IMR-90 (cell line): ENCODE measurements around the gene SLC46A3. TPM values are rescaled to one million over a fixed set of nuclear protein-coding genes. Genes with fewer than 3 reads are reported as not detected.
A peak's percentile ranks its signal among the peaks of the same experiment; 100 is the strongest.

Experiments
- ATAC-seq: fragments of 200-7000 bp; cut with Tn5 transposase; 2 replicates; pipeline ENCODE4 v1.9.1; 2020; ENCODE audit warnings: low read depth, mild to moderate bottlenecking, moderate library complexity
- BruUV-seq: library from RNA; stranded (reverse); fragments of 400-500 nt; replicated peaks from 2 replicates; lab custom pipeline; 2021; lab: Mats Ljungman, UMichigan
- CTCF ChIA-PET: fragments of 300-600 bp; formaldehyde crosslinking; extraction: SDS; loops from one replicate; lab custom pipeline; 2021; ENCODE audit warnings: antibody characterized with exemption; lab: Yijun Ruan, JAX
- POLR2A ChIA-PET: fragments of 300-600 bp; sonication (Branson Sonifier 250); formaldehyde crosslinking; loops from one replicate; lab custom pipeline; 2022; ENCODE audit warnings: antibody characterized with exemption; ENCODE audit not compliant: unreplicated experiment; lab: Charles Lee
- DNase-seq: peaks from one replicate; pipeline ENCODE4 v3.0.0; 2013
- H2AFZ ChIP-seq: replicated peaks from 2 replicates; pipeline ENCODE3; 2013; ENCODE audit warnings: low read length, mild to moderate bottlenecking; ENCODE audit not compliant: poor library complexity
- H2AK5ac ChIP-seq: 2 replicates; pipeline ENCODE4 v1.6.1; 2013; ENCODE audit warnings: low read depth, low read length, inconsistent platforms
- H2AK9ac ChIP-seq: replicated peaks from 2 replicates; pipeline ENCODE3; 2013; ENCODE audit warnings: mild to moderate bottlenecking, low read depth, low read length, moderate library complexity; ENCODE audit not compliant: poor library complexity
- H2BK120ac ChIP-seq: 2 replicates; pipeline ENCODE4 v1.6.1; 2013; ENCODE audit warnings: low read depth, low read length, inconsistent platforms
- H2BK15ac ChIP-seq: 3 replicates; pipeline ENCODE4 v1.6.1; 2013; ENCODE audit warnings: low read depth, low read length, inconsistent platforms
- H2BK20ac ChIP-seq: 2 replicates; pipeline ENCODE4 v1.6.1; 2013; ENCODE audit warnings: low read depth, mild to moderate bottlenecking, inconsistent platforms, low read length, moderate library complexity
- H2BK5ac ChIP-seq: 2 replicates; pipeline ENCODE4 v1.6.1; 2013; ENCODE audit warnings: mild to moderate bottlenecking, low read depth, low read length, inconsistent platforms; ENCODE audit not compliant: poor library complexity, severe bottlenecking
- H3K14ac ChIP-seq: replicated peaks from 2 replicates; pipeline ENCODE4 v1.6.1; 2013; ENCODE audit warnings: low read depth, low read length, inconsistent platforms
- H3K18ac ChIP-seq: 2 replicates; pipeline ENCODE4 v1.6.1; 2013; ENCODE audit warnings: low read depth, low read length, control low read depth
- H3K23ac ChIP-seq: 2 replicates; pipeline ENCODE4 v1.6.1; 2013; ENCODE audit warnings: low read depth, low read length, inconsistent platforms
- H3K27ac ChIP-seq: 2 replicates; pipeline ENCODE4 v1.5.1; 2013; ENCODE audit warnings: mild to moderate bottlenecking, control low read depth, low read length; ENCODE audit not compliant: insufficient read depth
- H3K27me3 ChIP-seq: 2 replicates; pipeline ENCODE4 v1.6.1; 2013; ENCODE audit warnings: low read length; ENCODE audit not compliant: control insufficient read depth, insufficient read depth
- H3K36me3 ChIP-seq: 2 replicates; pipeline ENCODE4 v1.6.1; 2013; ENCODE audit warnings: low read length, mixed read lengths; ENCODE audit not compliant: control insufficient read depth, insufficient read depth
- H3K4ac ChIP-seq: 2 replicates; pipeline ENCODE4 v1.6.1; 2013; ENCODE audit warnings: low read depth, low read length, inconsistent platforms
- H3K4me1 ChIP-seq: 2 replicates; pipeline ENCODE4 v1.6.1; 2013; ENCODE audit warnings: low read length, mixed read lengths; ENCODE audit not compliant: control insufficient read depth, insufficient read depth
- H3K4me2 ChIP-seq: 2 replicates; pipeline ENCODE4 v1.6.1; 2013; ENCODE audit warnings: low read depth, mild to moderate bottlenecking, control low read depth, low read length, moderate library complexity
- H3K4me3 ChIP-seq: 2 replicates; pipeline ENCODE4 v1.5.1; 2013; ENCODE audit warnings: low read depth, mild to moderate bottlenecking, control low read depth, low read length, moderate library complexity; ENCODE audit not compliant: insufficient read depth
- H3K56ac ChIP-seq: 2 replicates; pipeline ENCODE4 v1.6.1; 2013; ENCODE audit warnings: low read length, inconsistent platforms; ENCODE audit not compliant: insufficient read depth; ENCODE audit errors: extremely low read depth
- H3K79me1 ChIP-seq, 2 experiments: 2 replicates each; pipeline ENCODE4 v1.6.1; 2013; ENCODE audit warnings: low read length in 2 of 2, inconsistent platforms in 1 of 2, low read depth in 1 of 2
- H3K9ac ChIP-seq: 2 replicates; pipeline ENCODE4 v1.6.1; 2013; ENCODE audit warnings: low read depth, low read length, control low read depth
- H3K9me1 ChIP-seq: 2 replicates; pipeline ENCODE4 v1.6.1; 2013; ENCODE audit warnings: low read length, inconsistent platforms; ENCODE audit not compliant: insufficient read depth
- H3K9me3 ChIP-seq: 2 replicates; pipeline ENCODE4 v1.6.1; 2013; ENCODE audit warnings: low read length; ENCODE audit not compliant: control insufficient read depth, insufficient read depth
- H4K20me1 ChIP-seq: 2 replicates; pipeline ENCODE4 v1.6.1; 2013; ENCODE audit warnings: low read length, inconsistent platforms; ENCODE audit not compliant: insufficient read depth
- H4K5ac ChIP-seq: 2 replicates; pipeline ENCODE4 v1.6.1; 2013; ENCODE audit warnings: mild to moderate bottlenecking, low read depth, low read length, control low read depth
- H4K8ac ChIP-seq, 2 experiments: 2 replicates each; pipeline ENCODE4 v1.6.1; 2013; ENCODE audit warnings: low read depth in 2 of 2, low read length in 2 of 2, control low read depth in 1 of 2, inconsistent platforms in 1 of 2
- H4K91ac ChIP-seq: 2 replicates; pipeline ENCODE4 v1.6.1; 2013; ENCODE audit warnings: low read depth, low read length, inconsistent platforms; ENCODE audit not compliant: insufficient read depth
- CEBPB ChIP-seq: IDR thresholded peaks from 2 replicates; pipeline ENCODE4 v1.6.1; 2012; ENCODE audit warnings: low read depth, low read length, improper control_type of control experiment
- MAZ ChIP-seq: IDR thresholded peaks from 2 replicates; pipeline ENCODE4 v1.6.1; 2012; ENCODE audit warnings: low read depth, mild to moderate bottlenecking, low read length, improper control_type of control experiment, moderate library complexity, borderline replicate concordance
- RAD21 ChIP-seq: IDR thresholded peaks from 2 replicates; pipeline ENCODE4 v1.6.1; 2012; ENCODE audit warnings: low read length, improper control_type of control experiment
- whole genome bisulfite sequencing, 2 experiments: methylation state at CpG; one replicate each; pipeline versions ENCODE4 v1.1.5 to v1.1.7; 2013; ENCODE audit warnings: missing lambda C conversion rate in 2 of 2; ENCODE audit not compliant: insufficient read length in 1 of 2; ENCODE audit errors: extremely low coverage in 2 of 2; 5-methylcytosine and 5-hydroxymethylcytosine counted together
- dilution Hi-C: fragments of 300-500 bp; cut with HindIII; formaldehyde crosslinking; loops from one replicate; pipeline ENCODE4 v1.14.3; 2018; ENCODE audit warnings: low sequenced_read_pairs; ENCODE audit not compliant: unreplicated experiment
- in situ Hi-C: fragments of 300-500 bp; cut with MboI; formaldehyde crosslinking; loops from 3 replicates; pipeline ENCODE4 v1.14.3; 2019; ENCODE audit warnings: low sequenced_read_pairs, inconsistent platforms, mixed read lengths
- intact Hi-C: fragments of 100-400 bp; cut with micrococcal nuclease; formaldehyde crosslinking; loops from 2 replicates; pipeline ENCODE4 v1.10.0; 2022
- polyA plus RNA-seq, 3 experiments: library from polyadenylated mRNA; depleted of rRNA; stranded (reverse); fragments of >200 nt; gene quantifications; 2 replicates each; pipeline ENCODE4 v1.2.3, GENCODE V29; 2012; ENCODE audit warnings: low replicate concordance in 1 of 3
- total RNA-seq: library from RNA; depleted of rRNA; stranded (reverse); fragments of >200 nt; gene quantifications from 2 replicates; pipeline ENCODE4 v1.2.3, GENCODE V29; 2012

SLC46A3 gene
- total and polyA plus RNA-seq, 2 of the 4 experiments (the other 2 are of a cell fraction): 0.54 to 0.89 TPM

GRCh38 chr13:28753208-28753892, 34.6 kb upstream of the SLC46A3 start (continued):
- TF ChIP-seq RAD21: peak; percentile 22; the same call in 1 of the 2 replicates
- no peak for TF ChIP-seq CEBPB

GRCh38 chr13:28751175-28751960, 32.6 kb upstream of the SLC46A3 start:
- H3K36me3 ChIP-seq: no peaks in the 10 kb centered on the region
- H3K4ac ChIP-seq: no peak overlapping the region
- H3K9ac ChIP-seq: no peak overlapping the region
- H3K27me3 ChIP-seq: no peaks in the 10 kb centered on the region
- no CpG with 5 or more reads among the region's 7 CpGs for WGBS, 2 experiments
- no peak overlapping the region for H3K56ac ChIP-seq
- H2AK9ac ChIP-seq: no peak overlapping the region
- ATAC-seq: no peak
- 0 out of 2 replicates have a peak overlapping the region, but pooled peaks have one; percentile 30 for H2AK5ac ChIP-seq
- H3K23ac ChIP-seq: no peak overlapping the region
- dilution Hi-C loops: no loop called here
- 0 out of 3 replicates have a peak overlapping the region, but pooled peaks have one; percentile 54 for H2BK15ac ChIP-seq
- H3K4me1 ChIP-seq: peaks cover 6% of the 10 kb centered on the region
- H3K27ac ChIP-seq: no peak overlapping the region
- peaks cover 2% of the 10 kb centered on the region; the same call in 1 of the 2 replicates for H3K9me1 ChIP-seq
- H3K79me1 ChIP-seq: no peaks in the 10 kb centered on the region
- no TSS peak for BruUV-seq
- no peaks in the 10 kb centered on the region for H4K20me1 ChIP-seq
- no peak overlapping the region for H3K14ac ChIP-seq
- no peak overlapping the region for H3K18ac ChIP-seq
- H3K4me2 ChIP-seq: no peak overlapping the region
- 0 out of 2 replicates have a peak overlapping the region, but pooled peaks have one; percentile 8 for H2BK120ac ChIP-seq
- ChIA-PET CTCF (no interaction called here), POLR2A (no interaction called here)
- H2AFZ ChIP-seq: no peak overlapping the region
- H4K5ac ChIP-seq: no peak overlapping the region
- TF ChIP-seq MAZ: no peak
- peak; percentile 50; the same call in 1 of the 2 replicates for TF ChIP-seq CEBPB
- no peak overlapping the region for H4K8ac ChIP-seq
- H3K4me3 ChIP-seq: no peak overlapping the region
- H2BK5ac ChIP-seq: no peak overlapping the region
- in situ Hi-C loops: no loop called here
- 0 out of 2 replicates have a peak, but pooled peaks cover 2% of the 10 kb centered on the region for H3K9me3 ChIP-seq
- H4K91ac ChIP-seq: no peak overlapping the region
- peak overlapping the region; percentile 42; the same call in 1 of the 2 replicates for H2BK20ac ChIP-seq
- intact Hi-C loops: loop anchor here (5.0 kb wide), 2 partner anchors 34 to 41 kb away; partner anchors contain the start of gene SLC46A3
- DNase-seq: no peak
